IMR-90 (cell line): ENCODE measurements around the gene ZBTB46. TPM values are rescaled to one million over a fixed set of nuclear protein-coding genes. Genes with fewer than 3 reads are reported as not detected.

Source experiments
- ATAC-seq: fragments of 200-7000 bp; cut with Tn5 transposase; 2 replicates; pipeline ENCODE4 v1.9.1; 2020; ENCODE audit warnings: low read depth, mild to moderate bottlenecking, moderate library complexity
- BruUV-seq: library from RNA; stranded (reverse); fragments of 400-500 nt; replicated peaks from 2 replicates; lab custom pipeline; 2021; lab: Mats Ljungman, UMichigan
- CTCF ChIA-PET: fragments of 300-600 bp; formaldehyde crosslinking; extraction: SDS; loops from one replicate; lab custom pipeline; 2021; ENCODE audit warnings: antibody characterized with exemption; lab: Yijun Ruan, JAX
- POLR2A ChIA-PET: fragments of 300-600 bp; sonication (Branson Sonifier 250); formaldehyde crosslinking; loops from one replicate; lab custom pipeline; 2022; ENCODE audit warnings: antibody characterized with exemption; ENCODE audit not compliant: unreplicated experiment; lab: Charles Lee
- DNase-seq: peaks from one replicate; pipeline ENCODE4 v3.0.0; 2013
- H2AFZ ChIP-seq: replicated peaks from 2 replicates; pipeline ENCODE3; 2013; ENCODE audit warnings: low read length, mild to moderate bottlenecking; ENCODE audit not compliant: poor library complexity
- H2AK5ac ChIP-seq: 2 replicates; pipeline ENCODE4 v1.6.1; 2013; ENCODE audit warnings: low read depth, low read length, inconsistent platforms
- H2AK9ac ChIP-seq: replicated peaks from 2 replicates; pipeline ENCODE3; 2013; ENCODE audit warnings: mild to moderate bottlenecking, low read depth, low read length, moderate library complexity; ENCODE audit not compliant: poor library complexity
- H2BK120ac ChIP-seq: 2 replicates; pipeline ENCODE4 v1.6.1; 2013; ENCODE audit warnings: low read depth, low read length, inconsistent platforms
- H2BK15ac ChIP-seq: 3 replicates; pipeline ENCODE4 v1.6.1; 2013; ENCODE audit warnings: low read depth, low read length, inconsistent platforms
- H2BK20ac ChIP-seq: 2 replicates; pipeline ENCODE4 v1.6.1; 2013; ENCODE audit warnings: low read depth, mild to moderate bottlenecking, inconsistent platforms, low read length, moderate library complexity
- H2BK5ac ChIP-seq: 2 replicates; pipeline ENCODE4 v1.6.1; 2013; ENCODE audit warnings: mild to moderate bottlenecking, low read depth, low read length, inconsistent platforms; ENCODE audit not compliant: poor library complexity, severe bottlenecking
- H3K14ac ChIP-seq: replicated peaks from 2 replicates; pipeline ENCODE4 v1.6.1; 2013; ENCODE audit warnings: low read depth, low read length, inconsistent platforms
- H3K18ac ChIP-seq: 2 replicates; pipeline ENCODE4 v1.6.1; 2013; ENCODE audit warnings: low read depth, low read length, control low read depth
- H3K23ac ChIP-seq: 2 replicates; pipeline ENCODE4 v1.6.1; 2013; ENCODE audit warnings: low read depth, low read length, inconsistent platforms
- H3K27ac ChIP-seq: 2 replicates; pipeline ENCODE4 v1.5.1; 2013; ENCODE audit warnings: mild to moderate bottlenecking, control low read depth, low read length; ENCODE audit not compliant: insufficient read depth
- H3K27me3 ChIP-seq: 2 replicates; pipeline ENCODE4 v1.6.1; 2013; ENCODE audit warnings: low read length; ENCODE audit not compliant: control insufficient read depth, insufficient read depth
- H3K36me3 ChIP-seq: 2 replicates; pipeline ENCODE4 v1.6.1; 2013; ENCODE audit warnings: low read length, mixed read lengths; ENCODE audit not compliant: control insufficient read depth, insufficient read depth
- H3K4ac ChIP-seq: 2 replicates; pipeline ENCODE4 v1.6.1; 2013; ENCODE audit warnings: low read depth, low read length, inconsistent platforms
- H3K4me1 ChIP-seq: 2 replicates; pipeline ENCODE4 v1.6.1; 2013; ENCODE audit warnings: low read length, mixed read lengths; ENCODE audit not compliant: control insufficient read depth, insufficient read depth
- H3K4me2 ChIP-seq: 2 replicates; pipeline ENCODE4 v1.6.1; 2013; ENCODE audit warnings: low read depth, mild to moderate bottlenecking, control low read depth, low read length, moderate library complexity
- H3K4me3 ChIP-seq: 2 replicates; pipeline ENCODE4 v1.5.1; 2013; ENCODE audit warnings: low read depth, mild to moderate bottlenecking, control low read depth, low read length, moderate library complexity; ENCODE audit not compliant: insufficient read depth
- H3K56ac ChIP-seq: 2 replicates; pipeline ENCODE4 v1.6.1; 2013; ENCODE audit warnings: low read length, inconsistent platforms; ENCODE audit not compliant: insufficient read depth; ENCODE audit errors: extremely low read depth
- H3K79me1 ChIP-seq, 2 experiments: 2 replicates each; pipeline ENCODE4 v1.6.1; 2013; ENCODE audit warnings: low read length in 2 of 2, inconsistent platforms in 1 of 2, low read depth in 1 of 2
- H3K9ac ChIP-seq: 2 replicates; pipeline ENCODE4 v1.6.1; 2013; ENCODE audit warnings: low read depth, low read length, control low read depth
- H3K9me1 ChIP-seq: 2 replicates; pipeline ENCODE4 v1.6.1; 2013; ENCODE audit warnings: low read length, inconsistent platforms; ENCODE audit not compliant: insufficient read depth
- H3K9me3 ChIP-seq: 2 replicates; pipeline ENCODE4 v1.6.1; 2013; ENCODE audit warnings: low read length; ENCODE audit not compliant: control insufficient read depth, insufficient read depth
- H4K20me1 ChIP-seq: 2 replicates; pipeline ENCODE4 v1.6.1; 2013; ENCODE audit warnings: low read length, inconsistent platforms; ENCODE audit not compliant: insufficient read depth
- H4K5ac ChIP-seq: 2 replicates; pipeline ENCODE4 v1.6.1; 2013; ENCODE audit warnings: mild to moderate bottlenecking, low read depth, low read length, control low read depth
- H4K8ac ChIP-seq, 2 experiments: 2 replicates each; pipeline ENCODE4 v1.6.1; 2013; ENCODE audit warnings: low read depth in 2 of 2, low read length in 2 of 2, control low read depth in 1 of 2, inconsistent platforms in 1 of 2
- H4K91ac ChIP-seq: 2 replicates; pipeline ENCODE4 v1.6.1; 2013; ENCODE audit warnings: low read depth, low read length, inconsistent platforms; ENCODE audit not compliant: insufficient read depth
- CEBPB ChIP-seq: IDR thresholded peaks from 2 replicates; pipeline ENCODE4 v1.6.1; 2012; ENCODE audit warnings: low read depth, low read length, improper control_type of control experiment
- CTCF ChIP-seq: conservative IDR thresholded peaks from 2 replicates; pipeline ENCODE4 v1.5.1; 2012; ENCODE audit warnings: mild to moderate bottlenecking, low read depth, low read length, improper control_type of control experiment
- ELK1 ChIP-seq: fragments of 150-350 bp; IDR thresholded peaks from 2 replicates; pipeline ENCODE4 v1.6.1; 2016; ENCODE audit warnings: low read depth, mild to moderate bottlenecking, low read length, moderate library complexity, borderline replicate concordance
- FOS ChIP-seq: fragments of 150-350 bp; IDR thresholded peaks from 2 replicates; pipeline ENCODE4 v1.6.1; 2016; ENCODE audit warnings: low read depth, low read length
- MAFK ChIP-seq: IDR thresholded peaks from 2 replicates; pipeline ENCODE4 v1.6.1; 2012; ENCODE audit warnings: low read depth, low read length, improper control_type of control experiment
- MXI1 ChIP-seq: IDR thresholded peaks from 2 replicates; pipeline ENCODE4 v1.6.1; 2012; ENCODE audit warnings: low read depth, mild to moderate bottlenecking, low read length, moderate library complexity, borderline replicate concordance
- RAD21 ChIP-seq: IDR thresholded peaks from 2 replicates; pipeline ENCODE4 v1.6.1; 2012; ENCODE audit warnings: low read length, improper control_type of control experiment
- RFX5 ChIP-seq: IDR thresholded peaks from 2 replicates; pipeline ENCODE4 v1.8.0; 2012; ENCODE audit warnings: low read depth, mild to moderate bottlenecking, low read length, moderate library complexity
- SMC3 ChIP-seq: fragments of 150-350 bp; IDR thresholded peaks from 2 replicates; pipeline ENCODE4 v1.6.1; 2016; ENCODE audit warnings: low read depth, mild to moderate bottlenecking, antibody characterized with exemption, low read length, moderate library complexity
- WGBS, 2 experiments: methylation state at CpG; one replicate each; pipeline versions ENCODE4 v1.1.5 to v1.1.7; 2013; ENCODE audit warnings: missing lambda C conversion rate in 2 of 2; ENCODE audit not compliant: insufficient read length in 1 of 2; ENCODE audit errors: extremely low coverage in 2 of 2; 5-methylcytosine and 5-hydroxymethylcytosine counted together
- dilution Hi-C: fragments of 300-500 bp; cut with HindIII; formaldehyde crosslinking; loops from one replicate; pipeline ENCODE4 v1.14.3; 2018; ENCODE audit warnings: low sequenced_read_pairs; ENCODE audit not compliant: unreplicated experiment
- in situ Hi-C: fragments of 300-500 bp; cut with MboI; formaldehyde crosslinking; loops from 3 replicates; pipeline ENCODE4 v1.14.3; 2019; ENCODE audit warnings: low sequenced_read_pairs, inconsistent platforms, mixed read lengths
- intact Hi-C: fragments of 100-400 bp; cut with micrococcal nuclease; formaldehyde crosslinking; loops from 2 replicates; pipeline ENCODE4 v1.10.0; 2022
- polyA plus RNA-seq, 3 experiments: library from polyadenylated mRNA; depleted of rRNA; stranded (reverse); fragments of >200 nt; gene quantifications; 2 replicates each; pipeline ENCODE4 v1.2.3, GENCODE V29; 2012; ENCODE audit warnings: low replicate concordance in 1 of 3
- total RNA-seq: library from RNA; depleted of rRNA; stranded (reverse); fragments of >200 nt; gene quantifications from 2 replicates; pipeline ENCODE4 v1.2.3, GENCODE V29; 2012

ZBTB46 gene
- total and polyA plus RNA-seq, 2 of the 4 experiments (the other 2 are of a cell fraction), result 4.2 to 14.9 TPM

- no peaks in the 10 kb centered on the region for H3K4me1 ChIP-seq
- ATAC-seq (no peak), DNase-seq (no peak)
- H3K18ac ChIP-seq, result no peak overlapping the region
- TF ChIP-seq RFX5, result no peak
- no peak for TF ChIP-seq MAFK
- TF ChIP-seq RAD21, result no peak
- no peak for TF ChIP-seq CEBPB
- no peak for TF ChIP-seq ELK1
- TF ChIP-seq MXI1, result no peak
- TF ChIP-seq CTCF, result no peak
- no peak for TF ChIP-seq SMC3
- TF ChIP-seq FOS, result no peak
- H3K4ac ChIP-seq, result no peak overlapping the region
- H3K27me3 ChIP-seq, result no peaks in the 10 kb centered on the region
- no peak overlapping the region for H3K27ac ChIP-seq
- H3K9ac ChIP-seq, result no peak overlapping the region
- no peak overlapping the region for H2BK15ac ChIP-seq
- POLR2A ChIA-PET, result no interaction called here
- in situ Hi-C loops, result loop anchor here (5.0 kb wide), 1 partner anchor 75 kb away; no protein-coding TSS in a partner anchor
- no peaks in the 10 kb centered on the region for H3K9me3 ChIP-seq
- no peak overlapping the region for H3K56ac ChIP-seq
- no peak overlapping the region for H3K4me3 ChIP-seq
- dilution Hi-C loops, result no loop called here
- H4K8ac ChIP-seq, result no peak overlapping the region
- no CpG with 5 or more reads among the region's 12 CpGs for WGBS, 2 experiments
- H2AK5ac ChIP-seq, result no peak overlapping the region
- no peak overlapping the region for H2AFZ ChIP-seq
- H3K4me2 ChIP-seq, result no peak overlapping the region
- H2BK20ac ChIP-seq, result no peak overlapping the region
- H4K5ac ChIP-seq, result no peak overlapping the region
- H2BK120ac ChIP-seq, result no peak overlapping the region
- CTCF ChIA-PET, result no interaction called here
- no peak overlapping the region for H3K23ac ChIP-seq
- H4K91ac ChIP-seq, result no peak overlapping the region
- intact Hi-C loops, result no loop called here
- no peaks in the 10 kb centered on the region for H3K9me1 ChIP-seq
- no TSS peak for BruUV-seq
- H3K79me1 ChIP-seq, result peaks cover 2 to 40% of the 10 kb centered on the region in 2 experiments
- no peak overlapping the region for H2BK5ac ChIP-seq
- H3K36me3 ChIP-seq, result no peaks in the 10 kb centered on the region; the same call in 1 of the 2 replicates
- peak overlapping the region; percentile 42 for H2AK9ac ChIP-seq
- H4K20me1 ChIP-seq, result peaks cover 22% of the 10 kb centered on the region
- no peak overlapping the region for H3K14ac ChIP-seq
These were observed 48.5 kb downstream of the ZBTB46 start for GRCh38 chr20:63782521-63782971.
